C1 segment of cervical spinal cord (tissue), 14 donors: Measurements from ENCODE around the gene BMP8A.
"Not testable (repeated sequence)": the region's sequence is repeated elsewhere in the genome, so short reads cannot be mapped to it uniquely, and the experiment has no call there.

ENCODE experiments used
- DNase-seq, 14 donors: peaks; one replicate each; lab custom pipeline; 2025; lab: John Stamatoyannopoulos, UW

The BMP8A gene, protein sequence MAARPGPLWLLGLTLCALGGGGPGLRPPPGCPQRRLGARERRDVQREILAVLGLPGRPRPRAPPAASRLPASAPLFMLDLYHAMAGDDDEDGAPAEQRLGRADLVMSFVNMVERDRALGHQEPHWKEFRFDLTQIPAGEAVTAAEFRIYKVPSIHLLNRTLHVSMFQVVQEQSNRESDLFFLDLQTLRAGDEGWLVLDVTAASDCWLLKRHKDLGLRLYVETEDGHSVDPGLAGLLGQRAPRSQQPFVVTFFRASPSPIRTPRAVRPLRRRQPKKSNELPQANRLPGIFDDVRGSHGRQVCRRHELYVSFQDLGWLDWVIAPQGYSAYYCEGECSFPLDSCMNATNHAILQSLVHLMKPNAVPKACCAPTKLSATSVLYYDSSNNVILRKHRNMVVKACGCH

DNA sequence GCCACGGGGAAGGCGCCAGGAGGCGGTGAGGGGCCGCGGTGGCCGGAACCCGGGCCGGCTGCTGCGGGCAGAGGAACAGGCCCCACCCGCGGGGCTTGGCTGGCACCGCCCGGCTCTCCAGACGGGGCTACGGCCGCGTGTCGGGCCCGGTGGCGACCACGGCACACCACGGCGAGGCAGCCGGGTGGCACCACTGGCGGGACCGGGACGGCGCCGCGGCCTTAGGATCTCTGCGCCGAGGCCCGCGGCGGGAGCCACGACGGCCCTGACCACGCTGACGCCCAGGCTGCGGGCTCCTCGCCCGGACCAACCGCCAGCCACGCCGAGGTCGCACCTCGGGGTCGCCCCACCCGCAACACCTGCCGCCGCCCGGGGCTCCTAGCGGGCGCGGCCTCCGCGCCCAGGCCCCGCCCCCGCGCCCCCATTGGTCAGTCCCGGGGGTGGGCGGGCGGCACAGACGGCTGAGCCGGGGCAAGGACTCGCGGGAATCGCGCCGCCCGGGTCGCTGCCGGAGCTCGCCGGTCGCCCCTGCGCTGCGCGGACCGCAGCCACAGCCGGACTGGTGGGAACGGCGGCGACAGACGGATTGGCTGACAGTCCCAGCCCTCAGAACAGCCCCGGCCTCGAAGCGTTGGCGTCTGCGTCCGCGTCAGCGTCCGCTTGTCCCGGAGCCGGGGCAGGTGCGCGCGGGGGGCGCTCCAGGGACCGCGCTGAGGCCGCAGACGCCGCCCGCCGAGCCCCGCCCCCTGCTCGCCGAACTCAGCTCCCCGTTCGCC is at the start of gene BMP8A:
Gene BMP8A (plus strand): TSS at position 491 of the 776 bp plus-strand sequence. CDS start 356 bp downstream, outside the sequence.
- DNase-seq: peak in 5 of 14 donors; percentile 12 to 54 (median 46)

DNA sequence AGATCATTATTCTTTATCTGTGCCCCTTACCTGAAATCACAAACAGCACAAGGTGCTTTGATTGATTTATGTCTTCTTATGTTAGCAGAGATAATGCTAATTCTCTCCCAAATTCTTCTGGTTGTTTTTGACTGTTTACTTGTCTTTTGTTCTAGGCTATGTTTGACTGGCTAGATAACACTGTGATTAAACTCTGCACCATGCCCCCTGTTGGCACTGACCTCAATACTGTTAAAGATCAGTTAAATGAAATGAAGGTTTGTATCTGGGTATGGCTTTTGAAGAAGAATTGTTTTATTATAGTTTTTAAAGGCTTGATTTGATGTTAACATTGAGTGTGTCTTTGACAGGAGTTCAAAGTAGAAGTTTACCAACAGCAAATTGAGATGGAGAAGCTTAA is 49.6 kb upstream of the BMP8A start:
- DNase-seq: no peak

DNA sequence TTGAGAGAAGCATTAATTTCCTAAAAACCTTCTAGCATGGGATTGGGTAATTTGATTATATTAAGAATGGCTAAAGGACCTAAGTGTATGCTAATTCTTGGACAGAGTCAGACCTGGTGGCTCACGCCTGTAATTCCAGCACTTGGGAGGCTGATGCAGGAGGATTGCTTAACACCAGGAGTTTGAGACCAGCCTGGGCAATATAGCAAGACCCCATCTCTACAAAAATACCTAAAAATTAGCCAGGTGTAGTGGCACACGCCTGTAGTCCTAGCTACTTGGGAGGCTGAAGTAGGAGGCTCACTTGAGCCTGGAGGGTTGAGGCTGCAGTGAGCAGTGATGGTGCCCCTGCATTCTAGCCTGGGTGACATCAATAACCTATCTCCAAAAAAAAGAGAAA is 45.9 kb upstream of the BMP8A start:
- DNase-seq: no peak

DNA sequence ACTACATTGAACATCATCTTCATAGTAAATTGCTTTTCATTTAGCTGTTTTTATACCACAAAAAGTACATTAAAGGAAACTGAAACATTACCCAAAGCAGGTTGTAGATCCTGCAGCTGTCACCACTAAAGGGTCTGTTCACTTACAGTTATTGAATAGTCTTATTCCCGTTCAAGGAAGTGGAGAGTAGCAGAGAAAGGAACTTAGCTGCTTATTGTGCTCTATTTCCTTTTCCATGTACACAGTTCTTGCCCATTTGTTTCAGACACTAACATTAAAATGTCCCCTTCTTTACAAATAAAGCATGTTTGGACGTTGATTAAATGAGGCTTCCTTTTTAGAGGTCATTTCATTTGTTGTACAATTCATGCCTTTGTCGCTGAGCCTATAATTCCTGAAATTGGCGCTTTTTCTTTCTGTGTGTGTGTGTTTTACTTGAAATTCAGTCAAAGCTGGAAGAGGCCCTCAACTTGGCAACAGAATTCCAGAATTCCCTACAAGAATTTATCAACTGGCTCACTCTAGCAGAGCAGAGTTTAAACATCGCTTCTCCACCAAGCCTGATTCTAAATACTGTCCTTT is 44.4 kb upstream of the BMP8A start:
- no peak for DNase-seq

DNA sequence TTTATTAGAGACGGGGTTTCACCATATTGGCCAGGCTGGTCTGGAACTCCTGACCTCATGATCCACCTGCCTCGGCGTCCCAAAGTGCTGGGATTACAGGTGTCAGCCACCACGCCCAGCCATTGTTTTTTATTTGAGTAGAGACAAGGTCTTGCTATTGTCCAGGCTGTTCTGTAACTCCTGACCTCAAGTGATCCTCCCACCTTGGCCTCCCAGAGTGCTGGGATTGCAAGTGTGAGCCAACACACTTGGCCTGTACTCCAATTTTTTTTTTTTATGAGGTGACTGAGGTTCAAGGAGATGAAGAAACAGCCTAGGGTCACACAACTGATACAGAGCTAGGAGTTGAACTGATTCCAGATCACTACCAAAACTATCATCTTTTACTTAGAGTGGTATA is 41.4 kb upstream of the BMP8A start:
- not testable (repeated sequence) for DNase-seq

DNA sequence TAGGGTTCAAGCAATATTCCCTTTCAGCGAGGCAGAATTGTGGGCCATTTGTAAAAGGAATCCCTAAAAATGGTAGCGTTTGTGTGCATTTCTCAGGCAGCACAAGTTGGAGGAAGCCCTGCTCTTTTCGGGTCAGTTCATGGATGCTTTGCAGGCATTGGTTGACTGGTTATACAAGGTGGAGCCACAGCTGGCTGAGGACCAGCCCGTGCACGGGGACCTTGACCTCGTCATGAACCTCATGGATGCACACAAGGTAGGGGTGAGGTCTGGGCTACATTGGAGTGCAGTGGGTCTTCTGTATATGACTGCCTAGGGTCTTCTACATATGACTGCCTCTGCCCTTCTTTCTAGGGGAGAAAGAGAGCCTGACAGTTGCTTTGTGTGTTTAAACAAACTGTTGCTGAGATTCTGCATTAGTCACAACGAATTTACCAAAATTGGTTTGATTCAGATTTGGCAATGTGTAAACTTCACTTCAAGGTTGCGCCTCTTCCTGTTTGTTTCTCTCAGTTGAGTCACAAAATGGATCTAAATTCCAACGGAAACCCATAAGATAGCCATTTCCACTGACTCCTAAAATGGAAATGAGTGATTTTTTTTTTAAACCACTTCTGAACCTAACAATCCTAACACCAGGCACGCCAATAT is 40.4 kb upstream of the BMP8A start:
- DNase-seq: no peak

DNA sequence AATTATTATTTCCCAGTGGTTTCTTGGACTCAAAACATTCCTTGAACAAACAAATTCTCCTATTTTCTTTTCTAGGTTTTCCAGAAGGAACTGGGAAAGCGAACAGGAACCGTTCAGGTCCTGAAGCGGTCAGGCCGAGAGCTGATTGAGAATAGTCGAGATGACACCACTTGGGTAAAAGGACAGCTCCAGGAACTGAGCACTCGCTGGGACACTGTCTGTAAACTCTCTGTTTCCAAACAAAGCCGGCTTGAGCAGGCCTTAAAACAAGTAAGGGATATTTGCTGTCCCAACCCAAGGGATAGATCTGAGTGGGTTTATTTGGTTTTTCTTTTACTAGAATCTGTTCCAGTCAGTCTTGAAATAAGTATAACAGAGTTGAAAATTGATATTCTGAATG is 39.4 kb upstream of the BMP8A start:
- peak in 3 of 14 donors; percentile 3 to 18 (median 8) for DNase-seq

DNA sequence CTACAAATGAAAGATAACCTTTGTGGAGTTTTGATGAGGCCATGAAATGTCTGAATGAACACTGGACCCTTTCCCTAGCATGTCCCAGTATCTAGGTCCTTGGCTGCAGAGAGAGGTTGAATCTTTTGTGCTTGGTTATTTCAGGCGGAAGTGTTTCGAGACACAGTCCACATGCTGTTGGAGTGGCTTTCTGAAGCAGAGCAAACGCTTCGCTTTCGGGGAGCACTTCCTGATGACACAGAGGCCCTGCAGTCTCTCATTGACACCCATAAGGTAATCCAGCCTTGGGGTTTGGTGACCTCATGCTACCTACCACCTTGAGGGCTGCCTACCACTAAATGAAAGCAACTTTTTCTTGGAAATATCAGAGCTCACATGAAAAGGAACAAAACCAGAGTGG is 38.9 kb upstream of the BMP8A start:
- no peak for DNase-seq

DNA sequence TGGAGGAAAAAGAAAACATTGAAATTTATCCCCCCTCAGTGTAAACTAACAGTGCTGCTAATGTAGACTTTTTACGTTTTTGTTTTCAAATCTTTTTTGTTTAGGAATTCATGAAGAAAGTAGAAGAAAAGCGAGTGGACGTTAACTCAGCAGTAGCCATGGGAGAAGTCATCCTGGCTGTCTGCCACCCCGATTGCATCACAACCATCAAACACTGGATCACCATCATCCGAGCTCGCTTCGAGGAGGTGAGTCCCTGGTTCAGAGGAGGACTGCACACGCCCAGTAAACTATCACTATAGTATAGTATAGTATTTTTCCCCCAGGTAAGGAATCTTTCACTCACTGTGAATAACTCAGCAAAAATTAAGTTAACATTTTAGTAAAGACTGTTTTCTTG is 37.8 kb upstream of the BMP8A start:
- DNase-seq: peak in 2 of 14 donors; percentile 3 to 9

DNA sequence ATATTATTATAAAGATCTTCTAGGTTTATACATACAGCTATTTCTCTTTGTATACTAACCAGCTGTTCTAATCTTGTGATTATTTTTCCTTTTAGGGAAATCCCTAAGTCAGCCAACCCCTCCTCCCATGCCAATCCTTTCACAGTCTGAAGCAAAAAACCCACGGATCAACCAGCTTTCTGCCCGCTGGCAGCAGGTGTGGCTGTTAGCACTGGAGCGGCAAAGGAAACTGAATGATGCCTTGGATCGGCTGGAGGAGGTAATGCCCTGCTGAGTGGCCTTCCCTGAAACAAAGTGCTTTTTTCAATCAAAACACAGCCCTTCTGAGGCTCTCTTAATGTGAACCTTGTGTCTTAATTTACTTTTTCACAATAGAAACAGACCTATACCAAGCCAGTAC is 32.4 kb upstream of the BMP8A start:
- DNase-seq: peak in 1 of 14 donors; percentile 8

DNA sequence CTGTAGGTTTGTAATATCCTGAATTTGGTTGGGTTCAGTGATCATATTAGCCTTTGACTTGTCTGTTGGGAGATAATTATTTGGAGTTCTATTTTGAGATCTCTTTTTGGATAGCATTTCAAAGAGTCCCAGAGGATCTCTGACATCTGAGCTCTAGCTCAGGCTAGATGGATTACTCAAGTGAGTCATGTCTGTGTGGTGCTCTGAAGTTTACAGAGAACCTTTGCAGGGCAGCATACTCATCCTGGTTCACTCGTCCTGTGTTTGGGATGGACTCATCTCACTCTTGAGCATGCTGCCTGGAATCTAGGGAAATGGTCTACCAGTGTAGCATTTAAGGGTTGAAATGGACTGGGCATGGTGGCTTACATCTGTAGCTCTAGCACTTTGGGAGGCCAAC is 29.4 kb upstream of the BMP8A start:
- no peak for DNase-seq

DNA sequence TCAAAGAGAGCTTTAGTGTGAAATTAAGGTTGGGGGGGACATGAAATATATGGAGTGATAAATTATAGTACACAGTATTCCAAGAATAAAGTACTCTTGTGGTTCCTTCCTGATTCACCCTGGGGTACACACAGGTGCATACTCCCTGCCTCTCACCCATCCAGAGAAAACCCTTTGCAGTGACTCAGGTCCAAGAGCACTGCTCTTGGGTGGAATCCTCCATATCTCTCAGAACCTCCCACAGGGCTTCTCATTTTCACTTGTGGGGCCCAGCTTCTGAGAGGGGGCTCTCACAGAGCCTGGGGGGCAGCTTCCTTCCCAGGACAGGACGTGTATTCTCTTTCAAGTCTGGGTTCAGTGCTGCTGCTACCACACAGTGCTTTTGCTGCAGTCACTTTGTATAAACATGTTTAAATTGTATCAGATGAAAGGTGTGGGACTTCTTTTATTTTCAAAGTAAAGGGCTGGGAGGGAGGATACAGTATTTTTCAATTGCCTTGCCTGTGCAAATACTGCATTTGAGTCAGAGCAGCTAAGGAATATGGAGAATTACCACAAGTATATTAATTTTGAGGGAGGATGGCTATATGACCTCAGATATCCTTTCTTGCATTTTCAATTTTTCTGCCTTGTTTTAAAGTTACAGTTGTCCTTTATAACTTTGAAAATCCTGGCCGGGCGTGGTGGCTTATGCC is 24.9 kb upstream of the BMP8A start:
- DNase-seq: no peak

DNA sequence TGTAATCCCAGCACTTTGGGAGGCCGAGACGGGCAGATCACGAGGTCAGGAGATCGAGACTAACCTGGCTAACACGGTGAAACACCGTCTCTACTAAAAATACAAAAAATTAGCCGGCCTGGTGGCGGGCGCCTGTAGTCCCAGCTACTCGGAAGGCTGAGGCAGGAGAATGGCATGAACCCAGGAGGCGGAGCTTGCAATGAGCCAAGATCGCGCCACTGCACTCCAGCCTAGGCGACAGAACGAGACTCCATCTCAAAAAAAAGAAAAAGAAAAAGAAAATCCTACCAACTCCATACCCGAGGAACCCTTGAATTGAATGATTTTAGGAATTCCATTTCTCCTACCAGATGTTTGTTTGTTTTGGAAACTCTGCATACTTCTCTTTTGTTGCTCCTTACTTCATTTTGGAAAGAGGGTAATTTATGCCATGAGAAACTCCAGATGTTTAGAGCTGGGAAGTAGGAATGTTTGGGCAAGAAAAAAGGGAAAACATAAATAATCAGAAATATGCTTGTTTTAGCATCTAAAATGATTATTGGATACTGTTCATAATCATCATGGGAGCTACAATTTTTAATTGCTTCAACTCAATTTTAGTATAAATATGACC is 24.2 kb upstream of the BMP8A start:
- DNase-seq: not testable (repeated sequence)

DNA sequence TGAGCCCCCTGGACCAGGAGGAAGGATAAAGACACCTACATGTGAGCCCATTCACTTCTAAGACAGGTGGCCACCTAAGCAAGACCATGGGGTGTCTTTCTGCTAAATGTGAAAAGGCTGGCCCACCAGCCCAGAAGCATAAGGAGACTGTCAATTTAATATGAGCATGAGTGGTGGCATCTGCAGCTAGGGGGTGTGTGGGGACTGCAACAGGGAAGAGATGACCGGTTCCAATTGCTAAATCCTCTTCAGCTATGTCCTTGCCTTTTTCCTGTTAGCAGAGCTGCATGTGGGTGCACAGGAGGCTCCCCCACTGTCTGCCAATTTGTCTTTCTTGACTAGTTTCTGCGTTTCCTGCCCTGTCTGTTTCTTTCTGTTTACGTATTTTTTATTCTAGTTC is 22.3 kb upstream of the BMP8A start:
- no peak for DNase-seq

DNA sequence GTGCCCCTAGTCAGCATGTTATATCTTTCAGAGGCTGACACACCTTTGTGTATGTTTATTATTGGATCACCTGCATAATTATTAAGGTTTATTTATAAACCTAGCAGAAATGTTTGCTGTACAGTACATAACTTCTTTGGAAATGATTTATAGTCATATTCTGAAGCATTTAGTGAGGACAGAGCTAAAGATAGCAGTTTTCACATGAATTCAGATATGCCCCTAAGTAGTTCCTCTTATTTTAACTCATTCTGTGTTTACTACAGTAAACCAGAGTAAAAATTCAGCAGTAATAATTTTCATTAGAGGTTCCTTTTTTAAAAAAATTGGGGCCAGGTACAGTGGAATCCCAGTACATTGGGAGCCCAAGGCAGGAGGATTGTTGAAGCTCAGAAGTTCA is 21.4 kb upstream of the BMP8A start:
- no peak for DNase-seq

DNA sequence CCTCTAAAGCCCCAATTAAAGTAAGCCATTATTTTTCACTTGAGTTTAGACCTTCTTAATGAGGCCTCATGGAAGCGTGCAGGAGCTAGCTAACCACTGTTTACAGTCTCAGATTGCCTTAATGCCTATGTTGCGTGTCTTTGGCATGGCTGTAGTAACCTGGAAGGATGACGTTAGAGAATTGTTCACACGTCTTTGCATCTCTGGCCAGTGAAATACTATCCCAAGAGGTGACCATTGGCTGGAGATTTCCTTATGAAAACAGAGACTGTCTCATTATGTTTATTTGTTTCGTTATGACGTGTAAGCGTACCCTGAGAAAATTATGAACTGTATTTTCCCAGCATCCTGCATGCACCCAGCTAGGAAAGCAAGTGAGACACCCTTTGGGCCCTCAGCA is 18.6 kb upstream of the BMP8A start:
- DNase-seq: no peak

DNA sequence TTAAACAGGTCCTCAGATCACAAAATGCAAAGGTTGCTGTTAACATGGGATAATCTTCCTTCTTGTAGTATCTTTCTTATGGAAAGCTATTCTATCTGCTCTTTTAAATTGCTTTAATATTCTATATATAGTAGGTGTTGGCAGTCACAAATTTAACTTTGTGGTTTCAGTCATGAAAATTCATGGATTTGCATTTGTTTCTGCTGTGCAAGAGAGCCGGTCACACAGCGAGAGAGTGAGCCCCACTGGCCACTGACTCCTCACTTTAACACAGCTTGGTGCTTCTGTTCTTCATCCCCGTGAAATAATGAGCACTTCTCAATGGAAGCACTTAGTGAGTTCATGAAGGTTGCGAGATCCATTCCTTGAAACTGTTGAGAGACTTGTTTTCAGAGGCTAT is 18.1 kb upstream of the BMP8A start:
- DNase-seq: no peak

DNA sequence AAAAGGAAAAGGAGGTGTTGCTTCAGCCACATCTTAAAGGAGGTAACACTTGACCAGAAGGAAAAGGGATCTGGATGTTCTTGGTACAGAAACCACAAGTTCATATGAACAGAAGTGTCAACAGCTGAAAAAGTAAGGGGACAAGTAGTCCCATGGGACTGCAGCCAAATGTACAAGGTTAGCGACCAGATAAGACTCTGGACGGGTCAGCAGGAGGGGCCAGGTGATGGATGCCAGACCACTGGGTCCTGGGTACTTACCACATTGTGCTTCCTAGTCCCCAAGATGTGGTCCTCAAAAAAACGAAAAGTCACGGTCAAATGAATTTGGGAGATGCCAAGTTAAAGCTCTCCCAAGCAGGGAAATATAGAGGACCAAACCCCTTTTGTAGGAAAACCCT is 16.6 kb upstream of the BMP8A start:
- no peak for DNase-seq

DNA sequence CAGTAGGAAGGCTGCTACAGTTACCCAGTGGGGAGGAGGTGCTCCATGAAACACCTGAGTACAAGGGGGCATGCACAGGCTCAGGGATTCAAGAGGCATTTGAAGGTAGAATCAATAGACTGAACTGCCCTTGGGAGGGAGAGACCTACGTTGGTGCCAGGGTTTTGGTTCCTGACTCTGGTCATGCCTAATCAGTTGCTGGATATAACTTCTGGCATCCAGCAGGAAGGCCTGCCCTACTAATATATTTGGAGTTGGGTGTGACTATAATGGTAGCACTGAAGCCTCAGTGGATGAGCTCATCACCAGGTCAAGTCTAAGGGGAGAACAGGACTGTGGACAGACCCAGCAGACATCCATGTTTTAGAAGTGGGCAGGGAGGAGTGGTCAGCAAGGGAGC is 15.9 kb upstream of the BMP8A start:
- not testable (repeated sequence) for DNase-seq

DNA sequence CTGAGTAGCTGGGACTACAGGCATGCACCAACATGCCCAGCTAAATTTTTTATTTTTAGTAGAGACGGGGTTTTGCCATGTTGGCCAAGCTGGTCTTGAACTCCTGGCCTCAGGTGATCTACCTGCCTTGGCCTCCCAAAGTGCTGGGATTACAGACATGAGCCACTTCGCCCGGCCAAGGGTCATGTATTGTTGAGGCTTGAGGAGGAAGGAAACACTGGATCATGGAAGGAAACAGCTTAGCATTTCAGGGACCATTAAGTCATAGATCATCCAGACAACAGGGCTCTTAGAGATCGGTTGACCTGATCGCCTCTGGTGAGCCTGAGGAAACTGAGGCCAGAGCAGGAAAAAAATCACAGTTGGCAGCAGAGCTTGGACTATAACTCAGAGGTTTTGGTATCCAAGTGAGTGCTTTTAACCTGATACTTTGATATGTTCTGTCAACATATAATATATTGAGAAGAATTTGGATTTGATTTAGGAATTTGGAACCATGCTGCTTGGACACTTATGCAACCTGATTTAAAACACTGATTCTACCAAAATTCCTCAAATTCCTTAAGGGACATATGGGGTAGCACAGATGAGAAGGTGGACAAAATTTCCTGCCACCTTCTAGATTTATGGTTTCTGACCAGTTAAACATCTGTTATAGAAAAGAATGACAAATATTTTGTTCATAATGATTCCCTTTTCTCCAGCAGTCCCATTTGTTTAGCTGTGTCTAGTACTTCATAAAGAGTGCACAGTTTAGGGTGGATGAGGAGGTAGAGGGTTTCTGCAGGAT is 13.1 kb upstream of the BMP8A start:
- no peak for DNase-seq
